K562 (cell line): ENCODE data around the gene WWP2. TPM values are rescaled to one million over a fixed set of nuclear protein-coding genes. Genes with fewer than 3 reads are reported as not detected.

Experiments used
- ATF4 ChIP-seq: fragments of 450-650 bp; formaldehyde crosslinking; IDR thresholded peaks from 2 replicates; pipeline ENCODE4 v1.4.0; 2022; ENCODE audit warnings: mild to moderate bottlenecking, moderate library complexity
- BACH1 ChIP-seq: fragments of 200-800 bp; sonication (Bioruptor generic); IDR thresholded peaks from 2 replicates; pipeline ENCODE4 v1.6.1; 2016; ENCODE audit warnings: missing genetic modification characterization, missing compliant biosample characterization
- HLTF ChIP-seq: fragments of 450-650 bp; IDR thresholded peaks from 2 replicates; pipeline ENCODE4 v1.6.1; 2016
- MCM3 ChIP-seq: fragments of 450-650 bp; IDR thresholded peaks from 2 replicates; pipeline ENCODE4 v1.6.1; 2016
- NFE2L1 ChIP-seq: fragments of 450-650 bp; IDR thresholded peaks from 2 replicates; pipeline ENCODE4 v1.6.1; 2016; ENCODE audit warnings: missing genetic modification characterization, low read depth, mild to moderate bottlenecking, missing compliant biosample characterization, moderate library complexity, borderline replicate concordance
- PRMT5 ChIP-seq: sonication (generic); formaldehyde crosslinking; IDR thresholded peaks from 2 replicates; pipeline ENCODE4 v1.5.0; 2020; ENCODE audit warnings: missing genetic modification reagents
- RAD51 ChIP-seq: fragments of 450-650 bp; IDR thresholded peaks from 2 replicates; pipeline ENCODE4 v1.7.1; 2016; ENCODE audit warnings: low read depth, mild to moderate bottlenecking, borderline replicate concordance
- SMARCE1 ChIP-seq: fragments of 450-650 bp; IDR thresholded peaks from 2 replicates; pipeline ENCODE4 v1.7.1; 2016; ENCODE audit warnings: mild to moderate bottlenecking
- TEAD4 ChIP-seq, 2 experiments: sonication (generic) in 1 of 2; formaldehyde crosslinking in 1 of 2; IDR thresholded peaks; 2 replicates each; pipeline versions ENCODE4 v1.6.1 to v1.8.0; 2012 to 2022; ENCODE audit warnings: borderline replicate concordance in 1 of 2, inconsistent platforms in 1 of 2, low read length in 1 of 2, mild to moderate bottlenecking in 1 of 2, missing genetic modification reagents in 1 of 2
- polyA plus RNA-seq, 8 experiments: library from polyadenylated mRNA; depleted of rRNA in 4 of 8; stranded (reverse) in 5 of 8; unstranded in 3 of 8; fragments of >200 nt; fragmentation: Nextera tagmentation in 2 of 8; fragmentation: Illumina TruSeq in 1 of 8; extraction: Ambion mirVana in 2 of 8; extraction: Trizol in 1 of 8; gene quantifications; 2 replicates each; pipeline versions ENCODE4 v1.2.1 to v1.2.3, GENCODE V29; 2011 to 2014; ENCODE audit warnings: inconsistent platforms in 1 of 8, missing spikeins in 1 of 8
- total RNA-seq, 7 experiments: library from RNA; depleted of rRNA in 6 of 7; stranded (reverse); fragments of >200 nt in 6 of 7; fragmentation: Illumina TruSeq in 2 of 7; extraction: Trizol in 2 of 7; gene quantifications; 2 replicates each; pipeline versions ENCODE4 v1.2.1 to v1.2.3, GENCODE V29; 2011 to 2021; ENCODE audit warnings: low replicate concordance in 1 of 7
- TF ChIP-seq, protein P1 (sequence below): sonication (generic); formaldehyde crosslinking; IDR thresholded peaks from 2 replicates; pipeline ENCODE4 v1.8.0; 2022; ENCODE audit warnings: mild to moderate bottlenecking, missing genetic modification reagents
- TF ChIP-seq, protein P2 (sequence below), 3 experiments: fragments of 200-800 bp in 1 of 3; sonication (Bioruptor generic) in 1 of 3; sonication (generic) in 1 of 3; formaldehyde crosslinking in 1 of 3; IDR thresholded peaks; 2 replicates each; pipeline versions ENCODE4 v1.6.1 to v1.8.0; 2016 to 2022; ENCODE audit warnings: mild to moderate bottlenecking in 2 of 3, missing compliant biosample characterization in 2 of 3, missing genetic modification characterization in 2 of 3, missing genetic modification reagents in 1 of 3
- TF ChIP-seq, protein P3 (sequence below): sonication (generic); formaldehyde crosslinking; IDR thresholded peaks from 2 replicates; pipeline ENCODE4 v1.8.0; 2023; ENCODE audit warnings: mild to moderate bottlenecking, missing genetic modification reagents
- TF ChIP-seq, protein P4 (sequence below): fragments of 250-450 bp; sonication (Bioruptor Pico); IDR thresholded peaks from 2 replicates; pipeline ENCODE4 v1.8.0; 2022; ENCODE audit warnings: moderate library complexity, mild to moderate bottlenecking, inconsistent platforms

Gene WWP2
- total and polyA plus RNA-seq, 9 of the 15 experiments (the other 6 are each of a cell fraction or from before 2014, with no cell fraction given) = 1.9 to 34.4 (median 14.6) TPM

DNA sequence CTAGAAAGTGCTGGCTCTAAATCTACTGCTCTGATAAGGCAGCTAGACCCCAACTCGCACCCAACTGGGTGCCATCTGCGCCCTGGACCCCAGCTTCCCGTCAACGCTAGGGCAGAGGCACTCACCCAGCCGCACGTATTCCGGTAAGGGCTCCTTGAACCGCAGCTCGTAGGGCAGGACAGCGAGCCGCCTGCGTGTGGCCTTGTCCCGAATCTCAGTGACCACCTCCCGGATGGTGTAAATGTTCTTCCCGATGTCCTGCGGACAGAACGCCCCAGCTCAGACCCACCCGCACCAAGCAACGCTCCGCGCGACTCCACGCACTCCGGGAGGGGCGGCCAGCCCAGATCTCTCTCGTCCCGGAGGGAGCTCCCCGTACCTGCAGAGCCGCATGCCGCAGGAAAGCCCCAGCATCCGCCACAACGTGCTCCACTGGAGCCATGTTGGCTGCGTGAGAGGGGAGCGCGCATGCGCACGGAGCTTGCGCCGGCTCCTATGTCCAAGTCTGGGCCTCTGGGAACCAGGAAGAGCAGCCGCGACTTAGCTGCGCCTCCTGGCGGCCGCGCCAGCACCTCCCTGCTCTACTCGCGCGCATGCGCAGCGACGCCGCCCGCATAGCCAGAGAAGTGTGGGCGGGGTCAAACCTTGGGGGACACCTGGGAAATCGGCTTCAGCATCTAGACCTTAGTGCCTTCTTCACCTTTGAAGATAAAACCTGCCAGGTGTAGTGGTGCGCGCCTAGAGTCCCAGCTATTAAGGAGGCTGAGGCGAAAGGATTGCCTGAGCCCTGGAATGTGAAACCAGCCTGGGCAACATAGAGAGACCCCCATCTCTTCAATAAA lies 7.4 kb upstream of the WWP2 start, which contains the start of gene NOB1 (continued):
- TF ChIP-seq, protein P1, sequence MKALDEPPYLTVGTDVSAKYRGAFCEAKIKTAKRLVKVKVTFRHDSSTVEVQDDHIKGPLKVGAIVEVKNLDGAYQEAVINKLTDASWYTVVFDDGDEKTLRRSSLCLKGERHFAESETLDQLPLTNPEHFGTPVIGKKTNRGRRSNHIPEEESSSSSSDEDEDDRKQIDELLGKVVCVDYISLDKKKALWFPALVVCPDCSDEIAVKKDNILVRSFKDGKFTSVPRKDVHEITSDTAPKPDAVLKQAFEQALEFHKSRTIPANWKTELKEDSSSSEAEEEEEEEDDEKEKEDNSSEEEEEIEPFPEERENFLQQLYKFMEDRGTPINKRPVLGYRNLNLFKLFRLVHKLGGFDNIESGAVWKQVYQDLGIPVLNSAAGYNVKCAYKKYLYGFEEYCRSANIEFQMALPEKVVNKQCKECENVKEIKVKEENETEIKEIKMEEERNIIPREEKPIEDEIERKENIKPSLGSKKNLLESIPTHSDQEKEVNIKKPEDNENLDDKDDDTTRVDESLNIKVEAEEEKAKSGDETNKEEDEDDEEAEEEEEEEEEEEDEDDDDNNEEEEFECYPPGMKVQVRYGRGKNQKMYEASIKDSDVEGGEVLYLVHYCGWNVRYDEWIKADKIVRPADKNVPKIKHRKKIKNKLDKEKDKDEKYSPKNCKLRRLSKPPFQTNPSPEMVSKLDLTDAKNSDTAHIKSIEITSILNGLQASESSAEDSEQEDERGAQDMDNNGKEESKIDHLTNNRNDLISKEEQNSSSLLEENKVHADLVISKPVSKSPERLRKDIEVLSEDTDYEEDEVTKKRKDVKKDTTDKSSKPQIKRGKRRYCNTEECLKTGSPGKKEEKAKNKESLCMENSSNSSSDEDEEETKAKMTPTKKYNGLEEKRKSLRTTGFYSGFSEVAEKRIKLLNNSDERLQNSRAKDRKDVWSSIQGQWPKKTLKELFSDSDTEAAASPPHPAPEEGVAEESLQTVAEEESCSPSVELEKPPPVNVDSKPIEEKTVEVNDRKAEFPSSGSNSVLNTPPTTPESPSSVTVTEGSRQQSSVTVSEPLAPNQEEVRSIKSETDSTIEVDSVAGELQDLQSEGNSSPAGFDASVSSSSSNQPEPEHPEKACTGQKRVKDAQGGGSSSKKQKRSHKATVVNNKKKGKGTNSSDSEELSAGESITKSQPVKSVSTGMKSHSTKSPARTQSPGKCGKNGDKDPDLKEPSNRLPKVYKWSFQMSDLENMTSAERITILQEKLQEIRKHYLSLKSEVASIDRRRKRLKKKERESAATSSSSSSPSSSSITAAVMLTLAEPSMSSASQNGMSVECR (CRISPR knock-in tag) = peak; percentile 96
- TF ChIP-seq, protein P2, sequence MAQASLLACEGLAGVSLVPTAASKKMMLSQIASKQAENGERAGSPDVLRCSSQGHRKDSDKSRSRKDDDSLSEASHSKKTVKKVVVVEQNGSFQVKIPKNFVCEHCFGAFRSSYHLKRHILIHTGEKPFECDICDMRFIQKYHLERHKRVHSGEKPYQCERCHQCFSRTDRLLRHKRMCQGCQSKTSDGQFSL (CRISPR knock-in tag; IDR thresholded peaks at IDR 0.05) = no peak
- TF ChIP-seq, protein P2 (tag; IDR thresholded peaks at IDR 0.05) = no peak
- TF ChIP-seq TEAD4 (IDR thresholded peaks at IDR 0.05; ENCODE audit: low read length) (no peak), TEAD4 (CRISPR knock-in tag; IDR thresholded peaks at IDR 0.05; ENCODE audit: borderline replicate concordance) (no peak), ATF4 (CRISPR knock-in tag) (no peak), SMARCE1 (peak; percentile 17; the same call in 1 of the 2 replicates), NFE2L1 (tag) (no peak), PRMT5 (CRISPR knock-in tag) (no peak), BACH1 (tag) (no peak), MCM3 (no peak), HLTF (no peak; the same call in 1 of the 2 replicates), RAD51 (no peak)
- TF ChIP-seq, protein P3, sequence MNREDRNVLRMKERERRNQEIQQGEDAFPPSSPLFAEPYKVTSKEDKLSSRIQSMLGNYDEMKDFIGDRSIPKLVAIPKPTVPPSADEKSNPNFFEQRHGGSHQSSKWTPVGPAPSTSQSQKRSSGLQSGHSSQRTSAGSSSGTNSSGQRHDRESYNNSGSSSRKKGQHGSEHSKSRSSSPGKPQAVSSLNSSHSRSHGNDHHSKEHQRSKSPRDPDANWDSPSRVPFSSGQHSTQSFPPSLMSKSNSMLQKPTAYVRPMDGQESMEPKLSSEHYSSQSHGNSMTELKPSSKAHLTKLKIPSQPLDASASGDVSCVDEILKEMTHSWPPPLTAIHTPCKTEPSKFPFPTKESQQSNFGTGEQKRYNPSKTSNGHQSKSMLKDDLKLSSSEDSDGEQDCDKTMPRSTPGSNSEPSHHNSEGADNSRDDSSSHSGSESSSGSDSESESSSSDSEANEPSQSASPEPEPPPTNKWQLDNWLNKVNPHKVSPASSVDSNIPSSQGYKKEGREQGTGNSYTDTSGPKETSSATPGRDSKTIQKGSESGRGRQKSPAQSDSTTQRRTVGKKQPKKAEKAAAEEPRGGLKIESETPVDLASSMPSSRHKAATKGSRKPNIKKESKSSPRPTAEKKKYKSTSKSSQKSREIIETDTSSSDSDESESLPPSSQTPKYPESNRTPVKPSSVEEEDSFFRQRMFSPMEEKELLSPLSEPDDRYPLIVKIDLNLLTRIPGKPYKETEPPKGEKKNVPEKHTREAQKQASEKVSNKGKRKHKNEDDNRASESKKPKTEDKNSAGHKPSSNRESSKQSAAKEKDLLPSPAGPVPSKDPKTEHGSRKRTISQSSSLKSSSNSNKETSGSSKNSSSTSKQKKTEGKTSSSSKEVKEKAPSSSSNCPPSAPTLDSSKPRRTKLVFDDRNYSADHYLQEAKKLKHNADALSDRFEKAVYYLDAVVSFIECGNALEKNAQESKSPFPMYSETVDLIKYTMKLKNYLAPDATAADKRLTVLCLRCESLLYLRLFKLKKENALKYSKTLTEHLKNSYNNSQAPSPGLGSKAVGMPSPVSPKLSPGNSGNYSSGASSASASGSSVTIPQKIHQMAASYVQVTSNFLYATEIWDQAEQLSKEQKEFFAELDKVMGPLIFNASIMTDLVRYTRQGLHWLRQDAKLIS = no peak; the same call in 1 of the 2 replicates
- TF ChIP-seq, protein P4, sequence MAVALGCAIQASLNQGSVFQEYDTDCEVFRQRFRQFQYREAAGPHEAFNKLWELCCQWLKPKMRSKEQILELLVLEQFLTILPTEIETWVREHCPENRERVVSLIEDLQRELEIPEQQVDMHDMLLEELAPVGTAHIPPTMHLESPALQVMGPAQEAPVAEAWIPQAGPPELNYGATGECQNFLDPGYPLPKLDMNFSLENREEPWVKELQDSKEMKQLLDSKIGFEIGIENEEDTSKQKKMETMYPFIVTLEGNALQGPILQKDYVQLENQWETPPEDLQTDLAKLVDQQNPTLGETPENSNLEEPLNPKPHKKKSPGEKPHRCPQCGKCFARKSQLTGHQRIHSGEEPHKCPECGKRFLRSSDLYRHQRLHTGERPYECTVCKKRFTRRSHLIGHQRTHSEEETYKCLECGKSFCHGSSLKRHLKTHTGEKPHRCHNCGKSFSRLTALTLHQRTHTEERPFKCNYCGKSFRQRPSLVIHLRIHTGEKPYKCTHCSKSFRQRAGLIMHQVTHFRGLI = no peak
